ENCODE measurements around the gene SAG.

SAG gene

DNA sequence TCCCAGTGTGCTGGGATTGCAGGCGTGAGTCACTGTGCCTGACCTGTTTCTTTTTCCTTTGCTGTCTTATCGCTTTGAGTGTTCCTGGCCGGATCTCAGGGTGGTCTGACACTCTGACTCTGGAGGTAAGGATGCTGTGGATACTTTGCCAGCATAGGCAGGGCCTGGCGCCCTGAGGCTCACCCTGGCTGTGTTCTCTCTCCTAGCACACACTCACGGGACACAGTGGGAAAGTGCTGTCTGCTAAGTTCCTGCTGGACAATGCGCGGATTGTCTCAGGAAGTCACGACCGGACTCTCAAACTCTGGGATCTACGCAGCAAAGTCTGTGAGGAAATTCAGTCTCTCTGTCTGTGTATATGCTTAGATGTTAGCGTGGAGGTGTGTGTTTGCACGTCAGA, 18.0 kb upstream of the SAG start:
- DNase-seq, result no peak

- DNase-seq, result no peak
Measured at GRCh38 chr2:233290051-233290845, 17.4 kb upstream of the SAG start.

GRCh38 chr2:233295891-233296290, 11.7 kb upstream of the SAG start:
- DNase-seq, result no peak

DNA sequence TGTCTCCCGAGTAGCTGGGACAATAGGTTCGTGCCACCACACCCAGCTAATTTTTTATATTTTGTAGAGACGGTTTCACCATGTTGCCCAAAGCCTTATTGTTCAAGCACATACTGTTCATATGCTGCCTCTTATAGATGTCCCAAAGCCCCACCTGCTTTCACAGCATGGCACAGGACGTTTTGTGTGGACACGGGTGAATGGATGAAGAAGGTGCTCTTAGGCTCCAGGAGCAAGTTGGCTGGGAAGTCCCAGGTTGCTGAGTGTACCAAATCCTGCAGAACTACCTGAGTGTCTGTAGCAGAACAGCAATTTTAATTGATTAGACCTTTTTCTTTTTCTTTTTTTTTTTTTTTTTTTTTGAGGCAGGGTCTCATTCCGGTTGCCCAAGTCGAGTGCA, 10.5 kb upstream of the SAG start:
- no peak for DNase-seq

GRCh38 chr2:233300401-233300800, 7.2 kb upstream of the SAG start:
- DNase-seq, result no peak

DNA sequence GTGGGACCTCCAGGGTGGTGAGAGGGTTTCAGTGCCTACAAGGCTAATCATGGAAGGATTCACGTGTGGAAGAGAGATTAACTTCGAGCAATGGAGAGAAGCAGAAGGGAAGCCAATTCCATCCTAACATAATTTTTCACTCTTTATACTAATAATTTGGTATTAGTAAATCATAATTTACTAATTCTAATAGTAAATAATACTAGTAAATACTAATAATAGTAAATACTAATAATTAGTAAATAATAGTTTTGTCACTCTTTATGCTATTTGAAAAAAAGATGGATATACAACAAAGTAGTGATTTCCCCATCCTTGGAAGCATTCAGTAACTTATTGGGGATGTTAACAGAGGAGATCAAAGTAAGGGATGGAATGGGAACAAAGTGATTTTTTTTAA, 6.4 kb upstream of the SAG start:
- no peak for DNase-seq

DNA sequence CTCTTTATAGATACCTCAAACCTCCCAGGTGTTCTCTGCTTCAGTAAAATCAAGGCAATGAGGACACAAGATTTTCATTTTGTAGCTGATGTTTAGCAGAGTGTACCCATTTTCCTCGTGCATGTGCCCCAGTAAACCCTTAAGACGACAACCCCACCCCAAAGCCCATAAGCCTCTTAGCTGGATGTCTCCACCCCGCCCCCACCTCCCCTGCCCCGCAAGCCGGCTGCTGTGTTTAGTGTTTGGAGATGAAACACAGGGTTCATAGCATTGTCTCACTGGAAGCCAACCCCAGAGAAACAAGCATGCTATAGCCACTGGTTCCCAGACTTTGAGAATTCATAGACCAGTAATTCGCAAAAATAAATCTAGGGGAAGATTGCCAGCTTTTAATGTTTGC, 5.8 kb upstream of the SAG start:
- no peak for DNase-seq

DNA sequence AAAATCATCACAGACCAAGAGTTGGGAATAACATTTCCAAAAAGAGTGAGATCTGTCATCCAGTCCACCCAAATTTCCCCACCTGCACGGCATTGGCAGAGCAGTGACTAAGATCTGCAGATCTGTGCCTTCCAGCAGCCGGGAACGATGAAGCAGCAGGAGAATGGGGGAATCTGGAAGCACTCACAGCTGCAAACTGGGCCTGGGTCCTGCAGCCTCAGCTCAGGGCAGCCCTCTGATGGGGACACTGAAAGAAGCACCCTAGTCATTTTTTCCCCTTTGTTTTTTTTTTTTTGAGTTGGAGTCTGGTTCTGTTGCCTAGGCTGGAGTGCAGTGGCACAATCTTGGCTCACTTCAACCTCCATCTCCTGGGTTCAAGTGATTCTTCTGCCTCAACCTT, 4.4 kb upstream of the SAG start:
- no peak for DNase-seq

DNA sequence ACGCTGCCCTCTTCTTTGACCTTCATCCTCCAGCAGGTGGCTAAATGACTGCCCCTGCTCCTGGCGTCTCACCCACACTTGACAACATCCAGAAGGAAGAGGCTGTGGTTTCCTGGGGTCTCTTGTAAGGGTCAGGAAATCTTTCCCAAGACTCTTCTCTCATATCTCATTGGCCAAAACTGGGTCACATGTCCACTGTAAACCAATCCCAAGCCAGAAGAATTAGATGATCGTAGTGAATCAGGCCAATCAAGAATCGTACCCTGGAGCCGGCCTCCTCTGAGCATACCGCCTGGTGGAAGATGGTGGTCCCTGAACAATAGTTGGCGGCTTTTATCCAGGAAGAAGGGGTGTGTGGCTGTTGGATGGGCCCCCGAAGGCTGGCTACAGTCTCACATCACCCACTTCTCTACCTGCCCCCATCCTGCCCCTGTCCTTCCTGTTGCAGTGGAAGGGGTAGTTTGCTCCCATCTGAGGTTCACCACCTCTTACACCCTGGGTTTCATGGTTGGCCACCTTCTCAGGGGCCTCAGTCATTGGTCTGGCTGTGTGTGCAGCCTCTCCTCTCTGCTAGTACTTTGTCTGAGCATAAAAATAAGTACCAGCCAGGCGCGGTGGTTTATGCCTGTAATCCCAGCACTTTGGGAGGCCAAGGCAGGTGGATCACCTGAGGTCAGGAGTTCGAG, 3.8 kb downstream of the SAG start:
- DNase-seq, result no peak

DNA sequence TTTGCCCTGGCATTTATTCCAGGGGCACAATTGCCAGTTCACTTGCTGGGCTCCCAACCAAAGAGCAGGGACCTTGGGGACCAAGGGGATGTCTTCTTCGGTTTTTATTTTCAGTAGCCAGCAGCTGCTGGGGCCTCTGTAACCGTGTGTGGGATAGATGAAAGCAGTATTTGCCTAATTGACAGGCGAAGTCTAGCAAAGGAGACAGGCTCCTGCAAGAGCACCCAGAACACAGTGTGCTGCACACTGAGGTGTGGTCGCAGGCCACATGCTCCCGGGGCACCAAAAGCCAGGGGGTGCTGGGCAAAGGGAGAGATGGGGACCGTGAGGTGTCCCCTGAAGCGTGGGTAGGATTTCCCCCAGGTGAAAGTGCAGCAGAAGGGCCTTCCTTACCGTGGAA, 5.3 kb downstream of the SAG start:
- DNase-seq, result no peak

DNA sequence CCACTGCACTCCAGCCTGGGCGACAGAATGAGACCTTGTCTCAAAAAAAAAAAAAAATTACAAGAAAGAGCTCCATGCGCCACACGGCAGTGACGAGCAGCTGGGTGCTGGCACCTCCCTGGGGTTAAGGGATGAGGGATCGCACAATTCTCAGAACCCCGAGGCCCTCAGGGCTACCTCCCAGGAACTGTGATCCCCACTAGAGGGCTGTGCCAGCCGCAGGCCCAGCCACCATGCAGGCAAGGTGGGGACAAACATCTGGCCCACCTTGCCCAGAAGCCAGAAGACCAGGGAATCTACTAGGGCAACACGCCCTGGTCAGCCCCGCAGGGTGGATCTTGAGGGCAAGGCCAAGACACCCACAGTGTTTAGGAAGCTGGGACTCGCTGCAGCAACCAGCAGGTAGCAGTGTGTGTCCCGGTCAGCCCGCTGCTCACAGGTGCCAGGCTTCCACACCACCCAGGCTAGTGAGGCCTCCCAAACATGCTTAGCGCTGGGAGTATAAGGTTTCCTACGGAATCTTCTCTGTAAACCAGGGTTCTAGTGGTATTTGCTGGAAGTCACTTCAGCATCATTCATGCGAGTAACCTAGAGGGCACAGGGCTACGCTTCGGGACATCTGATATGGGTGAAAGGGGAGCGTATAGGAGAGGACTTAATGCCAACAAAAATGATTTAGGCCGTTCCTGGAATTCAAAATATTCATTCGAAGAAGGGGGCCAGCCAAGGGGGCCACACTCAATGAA, 6.7 kb downstream of the SAG start:
- DNase-seq, result no peak

GRCh38 chr2:233317196-233317943, 9.8 kb downstream of the SAG start:
- DNase-seq, result no peak

DNA sequence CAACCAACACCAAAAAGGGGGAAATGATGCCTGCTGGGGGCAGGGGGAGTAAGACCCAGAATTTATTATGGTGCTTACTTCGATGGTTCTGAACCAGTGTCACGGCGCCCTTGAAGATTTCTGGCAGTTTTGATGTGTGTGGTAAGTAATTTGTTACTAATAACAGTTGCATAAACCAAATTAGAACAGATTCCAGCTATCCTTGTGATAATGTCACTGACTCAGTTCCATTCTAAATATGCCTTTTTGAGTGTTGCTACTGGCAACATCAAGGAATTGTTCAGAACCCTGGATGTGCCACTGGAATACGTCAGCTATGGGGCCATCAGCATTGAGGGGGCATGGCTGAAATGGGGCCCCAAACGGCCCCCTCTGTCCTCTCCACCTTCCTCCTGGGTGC, 11.6 kb downstream of the SAG start:
- DNase-seq, result no peak

DNA sequence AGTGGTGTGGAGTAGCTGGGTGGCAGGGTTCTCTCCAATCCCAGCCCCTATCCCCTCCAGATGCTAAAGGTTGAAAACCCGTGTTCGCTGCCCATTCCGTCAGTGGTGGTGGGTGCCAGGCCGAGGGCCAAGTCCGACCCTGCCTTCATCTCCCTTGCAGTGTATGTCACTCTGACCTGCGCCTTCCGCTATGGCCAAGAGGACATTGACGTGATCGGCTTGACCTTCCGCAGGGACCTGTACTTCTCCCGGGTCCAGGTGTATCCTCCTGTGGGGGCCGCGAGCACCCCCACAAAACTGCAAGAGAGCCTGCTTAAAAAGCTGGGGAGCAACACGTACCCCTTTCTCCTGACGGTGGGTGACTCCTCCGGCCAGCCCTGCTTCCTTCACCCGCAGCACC, 12.9 kb downstream of the SAG start:
- DNase-seq, result no peak

DNA sequence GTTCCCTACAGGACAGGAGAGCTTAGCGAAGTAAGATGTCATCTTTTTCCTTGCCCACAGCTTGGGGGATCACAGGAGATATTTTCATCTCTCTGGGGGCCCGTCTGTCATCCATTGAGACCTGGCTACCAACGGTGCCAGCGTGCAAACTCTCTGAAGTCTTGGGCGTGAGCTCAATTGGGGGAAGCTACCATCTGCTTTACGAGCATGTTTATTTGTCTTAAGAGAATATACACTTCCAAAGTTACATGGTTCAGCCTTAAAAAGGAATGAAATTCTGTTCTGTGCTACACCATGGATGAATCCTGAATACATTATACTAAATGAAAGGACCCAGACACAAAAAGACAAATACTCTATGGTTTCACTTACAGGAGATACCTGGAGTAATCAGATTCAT, 13.6 kb downstream of the SAG start:
- no peak for DNase-seq

DNA sequence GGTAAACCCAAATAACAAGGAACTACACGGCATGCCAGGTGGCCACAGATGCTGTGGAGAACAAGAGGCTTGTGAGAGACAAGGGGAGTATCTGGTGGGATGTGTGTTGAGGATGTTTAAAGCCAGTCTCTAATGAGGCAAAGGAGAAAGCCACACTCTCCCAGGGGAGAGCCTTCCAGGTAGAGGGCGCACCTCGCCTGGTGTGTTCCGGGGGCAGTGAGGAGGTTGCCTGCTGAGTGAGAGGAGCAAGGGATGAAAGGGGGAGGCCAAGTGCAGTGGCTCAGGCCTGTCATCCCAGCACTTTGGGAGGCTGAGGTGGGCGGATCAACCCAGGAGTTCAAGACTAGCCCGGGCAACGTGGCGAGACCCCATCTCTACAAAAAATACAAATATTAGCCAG, 16.2 kb downstream of the SAG start:
- no peak for DNase-seq

DNA sequence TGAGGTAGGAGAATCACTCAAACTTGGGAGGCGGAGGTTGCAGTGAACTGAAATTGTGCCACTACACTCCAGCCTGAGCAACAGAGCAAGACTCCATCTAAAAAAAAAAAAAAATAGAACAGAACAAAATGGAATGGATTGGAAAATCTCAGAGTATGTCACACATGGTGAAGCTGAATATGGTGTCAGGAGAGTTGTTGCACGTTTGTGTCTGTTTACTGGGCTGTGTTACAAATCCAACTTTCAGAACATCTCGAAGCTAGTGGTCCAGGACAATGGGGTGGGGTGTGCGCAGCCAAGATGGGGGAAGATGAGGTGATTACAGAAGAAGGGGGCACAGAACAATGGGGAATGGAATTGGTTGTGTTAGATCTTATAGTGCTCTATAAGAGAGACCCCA, 17.6 kb downstream of the SAG start:
- no peak for DNase-seq

DNA sequence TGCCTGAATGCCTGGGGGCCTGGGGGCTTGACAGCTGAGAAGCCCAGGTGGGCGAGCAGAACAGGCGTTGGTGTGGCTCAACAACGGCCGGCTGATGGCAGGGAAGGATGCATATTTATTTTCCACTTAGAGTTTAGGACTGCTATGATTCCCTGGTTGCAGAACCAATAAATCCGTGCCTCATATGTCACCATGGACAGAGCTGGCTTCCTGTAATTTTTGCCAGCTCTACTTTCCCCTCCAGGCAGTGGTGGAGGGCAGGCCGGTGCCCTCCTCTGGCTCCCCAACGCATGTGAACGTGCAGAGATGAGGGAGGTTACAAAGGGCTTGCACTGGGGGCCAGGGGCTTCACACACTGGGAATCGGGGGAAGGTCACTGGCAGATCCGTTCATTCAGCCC, 18.2 kb downstream of the SAG start:
- no peak for DNase-seq

DNA sequence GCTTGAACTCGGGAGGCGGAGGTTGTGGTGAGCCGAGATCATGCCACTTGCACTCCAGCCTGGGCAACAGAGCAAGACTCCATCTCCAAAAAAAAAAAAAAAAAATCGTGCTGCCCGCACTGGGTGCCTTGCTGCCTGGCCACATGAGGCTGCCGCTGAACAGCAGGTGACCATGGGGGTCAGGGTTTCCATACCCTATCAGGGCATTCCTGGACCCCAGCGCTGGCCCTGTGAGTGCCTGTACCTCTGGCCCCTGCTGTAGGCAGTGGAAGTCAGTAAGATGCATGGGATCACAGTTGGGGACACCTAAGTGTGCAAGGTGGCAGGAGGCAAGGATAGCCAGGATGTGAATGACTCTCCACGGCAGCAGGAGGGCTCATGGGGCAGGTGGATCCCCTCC, 18.9 kb downstream of the SAG start:
- DNase-seq, result no peak

DNA sequence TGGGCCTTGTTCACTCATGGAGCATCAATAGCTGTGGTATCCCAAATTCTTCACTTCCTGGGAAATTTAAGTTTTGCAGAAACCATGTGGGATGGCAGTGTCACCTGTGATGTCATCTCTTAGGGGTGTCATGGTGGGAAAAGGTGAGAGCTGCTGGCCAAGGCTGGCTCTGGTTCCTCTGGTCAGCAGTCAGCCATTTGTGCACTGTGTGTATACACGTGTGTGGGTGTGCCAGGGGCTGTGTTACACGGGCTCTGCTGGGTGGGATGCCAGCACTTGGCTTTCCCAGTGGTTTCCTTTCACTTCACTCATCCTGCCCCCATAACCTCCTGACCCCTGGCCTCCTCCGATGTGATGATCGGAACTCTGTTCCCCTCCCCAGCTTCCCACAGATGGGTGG, 21.3 kb downstream of the SAG start:
- no peak for DNase-seq

GRCh38 chr2:233329489-233330135, 22.0 kb downstream of the SAG start:
- peak; percentile 33 for DNase-seq

DNA sequence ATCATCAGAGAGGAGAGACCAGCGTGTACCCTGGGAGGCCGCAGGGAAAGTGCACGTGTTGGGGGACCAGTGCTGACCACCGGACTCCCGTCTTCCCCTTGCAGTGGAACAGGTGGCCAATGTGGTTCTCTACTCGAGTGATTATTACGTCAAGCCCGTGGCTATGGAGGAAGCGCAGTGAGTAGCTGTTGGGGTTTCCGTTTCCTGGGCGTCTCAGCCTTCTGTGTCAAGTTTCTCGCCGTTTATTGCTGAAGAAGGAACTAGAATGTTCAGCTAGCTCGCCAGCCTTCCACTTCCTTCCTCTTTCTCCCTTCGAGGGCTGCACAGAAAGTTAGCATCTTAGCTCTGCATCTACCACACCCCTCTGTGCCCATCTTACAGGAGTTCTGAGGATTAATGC, 23.9 kb downstream of the SAG start:
- no peak for DNase-seq

DNA sequence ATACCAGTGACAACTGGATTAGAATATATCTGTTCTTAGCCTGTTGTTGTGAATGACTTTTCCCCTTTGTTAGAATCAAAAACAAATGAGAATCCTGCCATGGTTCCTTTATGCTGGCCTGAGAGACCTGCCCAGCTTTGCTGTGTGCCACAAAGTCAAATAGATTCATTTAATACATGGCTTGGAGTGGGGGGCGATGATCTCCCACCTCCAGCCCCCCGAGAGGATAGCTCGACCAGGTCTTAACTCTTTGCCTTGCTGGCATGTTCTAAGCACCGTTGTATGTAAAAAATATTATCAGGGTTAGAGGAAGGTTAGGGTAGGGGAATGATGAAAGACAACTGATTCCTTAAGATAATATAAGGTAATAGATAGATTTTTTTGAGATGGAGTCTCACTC, 24.5 kb downstream of the SAG start:
- no peak for DNase-seq
